OCI-LY3 (cell line): ENCODE results near the gene DMBX1.

Experiments
- H2AFZ ChIP-seq: fragments of 200-600, 300-600 bp; shearing (Covaris generic); 2 replicates; pipeline ENCODE4 v1.6.0; 2014; ENCODE audit warnings: antibody characterized with exemption, low read depth, low read length
- H3K27ac ChIP-seq: fragments of 200-600, 300-600 bp; sonication (generic); 2 replicates; pipeline ENCODE4 v1.5.1; 2014; ENCODE audit warnings: mild to moderate bottlenecking, low read length, moderate library complexity, mixed read lengths
- H3K27me3 ChIP-seq: fragments of 200-600, 300-600 bp; sonication (generic); 2 replicates; pipeline ENCODE4 v1.6.1; 2014; ENCODE audit warnings: low read depth, low read length, mixed read lengths
- H3K36me3 ChIP-seq: fragments of 200-600, 300-600 bp; sonication (generic); replicated peaks from 2 replicates; pipeline ENCODE3; 2014; ENCODE audit warnings: low read depth, low read length, mixed read lengths
- H3K4me1 ChIP-seq: fragments of 300-600, 200-600 bp; sonication (generic); 2 replicates; pipeline ENCODE4 v1.6.1; 2014; ENCODE audit warnings: low read length, mixed read lengths
- H3K4me2 ChIP-seq: fragments of 200-600, 300-600 bp; sonication (generic); 2 replicates; pipeline ENCODE4 v1.6.1; 2014; ENCODE audit warnings: low read length, mixed read lengths
- H3K4me3 ChIP-seq: fragments of 300-600, 200-600 bp; sonication (generic); 2 replicates; pipeline ENCODE4 v1.5.1; 2014; ENCODE audit warnings: antibody characterized with exemption, mild to moderate bottlenecking, low read length, moderate library complexity
- H3K79me2 ChIP-seq: fragments of 300-600, 200-600 bp; shearing (Covaris generic); 2 replicates; pipeline ENCODE4 v1.6.1; 2014; ENCODE audit warnings: mild to moderate bottlenecking, low read length, mixed read lengths
- H3K9ac ChIP-seq: fragments of 300-600, 200-600 bp; shearing (Covaris generic); 2 replicates; pipeline ENCODE4 v1.6.0; 2014; ENCODE audit warnings: mild to moderate bottlenecking, low read length, moderate library complexity
- H3K9me3 ChIP-seq: fragments of 200-600, 300-600 bp; shearing (Covaris generic); 2 replicates; pipeline ENCODE4 v1.6.1; 2014; ENCODE audit warnings: low read length, mixed read lengths; ENCODE audit not compliant: insufficient read depth
- H4K20me1 ChIP-seq: fragments of 200-600, 300-600 bp; sonication (generic); 2 replicates; pipeline ENCODE4 v1.6.1; 2016; ENCODE audit warnings: low read length, mixed read lengths; ENCODE audit not compliant: insufficient read depth
- EZH2phosphoT487 ChIP-seq: fragments of 200-600 bp; shearing (Covaris generic); IDR thresholded peaks from 2 replicates; pipeline ENCODE4 v1.6.1; 2018; ENCODE audit warnings: antibody characterized with exemption, mixed run types, low read depth
- TF ChIP-seq, protein P1 (sequence below): fragments of 200-600, 300-600 bp; sonication (generic); IDR thresholded peaks from 2 replicates; pipeline ENCODE4 v1.5.1; 2014; ENCODE audit warnings: antibody characterized with exemption, low read length, low read depth

The DMBX1 gene

DNA sequence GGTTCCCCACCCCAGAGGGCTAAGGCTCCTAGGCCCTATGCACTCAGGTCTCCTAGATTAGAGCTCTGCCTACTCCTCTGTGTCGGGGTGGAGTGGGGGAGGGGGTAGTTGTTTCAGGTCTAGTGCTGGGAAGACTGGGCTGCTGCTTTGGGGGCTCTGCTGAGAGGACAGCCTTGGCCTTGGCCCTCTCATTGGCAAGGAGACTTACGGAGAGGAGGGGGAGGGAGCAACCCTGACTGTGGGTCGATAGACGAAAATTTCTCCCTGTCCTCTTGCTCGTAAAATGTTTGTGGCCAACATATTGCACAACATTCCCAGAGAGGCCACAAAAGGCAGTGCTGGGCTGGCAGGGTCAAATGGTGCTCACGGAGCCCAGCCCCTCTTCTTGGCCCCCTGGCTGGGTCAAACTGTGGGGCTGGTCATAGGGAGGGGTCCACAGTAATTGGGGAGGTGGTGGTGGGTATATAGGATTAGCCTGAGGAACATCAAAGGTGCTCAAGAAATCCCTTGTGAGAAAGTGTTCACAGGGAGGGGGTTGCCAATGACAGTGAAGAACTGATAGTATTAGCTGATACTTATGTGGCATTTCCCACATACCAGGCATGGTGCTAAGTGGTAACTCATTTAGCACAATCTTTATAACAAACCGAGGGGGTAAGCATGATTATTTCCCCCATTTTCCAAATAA is 8.5 kb upstream of the DMBX1 start:
- Histone ChIP-seq H3K9ac (no peak overlapping the region), H3K9me3 (no peaks in the 10 kb centered on the region), H3K27ac (no peak overlapping the region), H3K4me3 (no peak overlapping the region), H2AFZ (no peak overlapping the region), H3K79me2 (no peaks in the 10 kb centered on the region), H3K4me2 (no peak overlapping the region), H4K20me1 (no peaks in the 10 kb centered on the region), H3K36me3 (no peaks in the 10 kb centered on the region), H3K4me1 (0 out of 2 replicates have a peak, but pooled peaks cover 2% of the 10 kb centered on the region), H3K27me3 (no peaks in the 10 kb centered on the region)
- no peak for TF ChIP-seq EZH2phosphoT487
- TF ChIP-seq, protein P1, sequence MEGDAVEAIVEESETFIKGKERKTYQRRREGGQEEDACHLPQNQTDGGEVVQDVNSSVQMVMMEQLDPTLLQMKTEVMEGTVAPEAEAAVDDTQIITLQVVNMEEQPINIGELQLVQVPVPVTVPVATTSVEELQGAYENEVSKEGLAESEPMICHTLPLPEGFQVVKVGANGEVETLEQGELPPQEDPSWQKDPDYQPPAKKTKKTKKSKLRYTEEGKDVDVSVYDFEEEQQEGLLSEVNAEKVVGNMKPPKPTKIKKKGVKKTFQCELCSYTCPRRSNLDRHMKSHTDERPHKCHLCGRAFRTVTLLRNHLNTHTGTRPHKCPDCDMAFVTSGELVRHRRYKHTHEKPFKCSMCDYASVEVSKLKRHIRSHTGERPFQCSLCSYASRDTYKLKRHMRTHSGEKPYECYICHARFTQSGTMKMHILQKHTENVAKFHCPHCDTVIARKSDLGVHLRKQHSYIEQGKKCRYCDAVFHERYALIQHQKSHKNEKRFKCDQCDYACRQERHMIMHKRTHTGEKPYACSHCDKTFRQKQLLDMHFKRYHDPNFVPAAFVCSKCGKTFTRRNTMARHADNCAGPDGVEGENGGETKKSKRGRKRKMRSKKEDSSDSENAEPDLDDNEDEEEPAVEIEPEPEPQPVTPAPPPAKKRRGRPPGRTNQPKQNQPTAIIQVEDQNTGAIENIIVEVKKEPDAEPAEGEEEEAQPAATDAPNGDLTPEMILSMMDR, result no peak

DNA sequence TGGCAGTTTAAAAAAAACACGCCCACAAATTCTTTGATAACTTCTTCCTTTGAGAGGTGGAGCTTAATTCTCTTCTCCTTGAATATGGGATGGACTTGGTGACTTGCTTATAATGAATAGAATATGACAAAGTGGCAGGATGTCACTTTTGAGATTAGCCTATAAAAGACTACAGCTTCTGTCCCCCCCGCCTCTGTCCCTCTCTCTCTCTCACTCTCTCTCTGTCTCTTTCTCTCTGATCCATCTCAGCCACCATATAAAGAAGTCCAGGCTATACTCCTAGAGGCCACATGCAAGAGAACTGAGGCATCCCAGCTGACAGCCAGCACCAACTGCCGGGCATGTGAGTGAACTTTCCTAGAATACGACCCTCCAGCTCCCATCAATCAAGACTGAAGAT is 7.7 kb upstream of the DMBX1 start:
- H3K27me3 ChIP-seq, result no peaks in the 10 kb centered on the region

DNA sequence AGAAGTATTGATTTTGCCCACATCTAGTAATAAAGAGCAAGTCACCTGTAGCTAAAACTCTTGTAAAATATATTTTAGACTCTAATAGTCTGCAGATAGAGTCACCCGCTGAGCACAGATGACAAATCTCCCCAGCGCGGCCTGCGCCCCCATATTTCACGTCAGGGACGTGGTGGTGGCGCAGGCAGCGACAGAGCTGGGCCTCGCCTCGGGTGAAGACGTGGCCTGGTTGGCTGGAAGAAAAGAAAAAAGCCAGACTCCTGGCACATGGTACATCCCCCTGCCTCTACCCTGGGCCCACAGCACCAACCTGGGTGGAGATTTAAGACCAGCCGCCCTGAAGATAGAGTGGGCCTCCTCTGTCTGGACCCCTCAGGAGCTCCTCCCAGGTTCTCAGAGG is 6.0 kb upstream of the DMBX1 start:
- no peak overlapping the region for H3K9ac ChIP-seq
- no peaks in the 10 kb centered on the region for H3K36me3 ChIP-seq
- H3K27ac ChIP-seq, result no peak overlapping the region
- TF ChIP-seq, protein P1, result no peak
- H2AFZ ChIP-seq, result no peak overlapping the region
- no peak overlapping the region for H3K4me2 ChIP-seq
- H3K4me1 ChIP-seq, result no peaks in the 10 kb centered on the region
- no peaks in the 10 kb centered on the region for H3K79me2 ChIP-seq
- no peaks in the 10 kb centered on the region for H4K20me1 ChIP-seq
- no peaks in the 10 kb centered on the region for H3K27me3 ChIP-seq
- H3K9me3 ChIP-seq, result no peaks in the 10 kb centered on the region
- H3K4me3 ChIP-seq, result no peak overlapping the region

More for the DNA sequence above, 7.7 kb upstream of the DMBX1 start:
- Histone ChIP-seq H2AFZ (no peak overlapping the region), H4K20me1 (no peaks in the 10 kb centered on the region), H3K36me3 (no peaks in the 10 kb centered on the region), H3K4me1 (0 out of 2 replicates have a peak, but pooled peaks cover 2% of the 10 kb centered on the region), H3K27ac (no peak overlapping the region), H3K4me3 (no peak overlapping the region), H3K79me2 (no peaks in the 10 kb centered on the region), H3K9me3 (no peaks in the 10 kb centered on the region), H3K9ac (no peak overlapping the region), H3K4me2 (no peak overlapping the region)
- TF ChIP-seq EZH2phosphoT487, result no peak
- TF ChIP-seq, protein P1, result no peak

DNA sequence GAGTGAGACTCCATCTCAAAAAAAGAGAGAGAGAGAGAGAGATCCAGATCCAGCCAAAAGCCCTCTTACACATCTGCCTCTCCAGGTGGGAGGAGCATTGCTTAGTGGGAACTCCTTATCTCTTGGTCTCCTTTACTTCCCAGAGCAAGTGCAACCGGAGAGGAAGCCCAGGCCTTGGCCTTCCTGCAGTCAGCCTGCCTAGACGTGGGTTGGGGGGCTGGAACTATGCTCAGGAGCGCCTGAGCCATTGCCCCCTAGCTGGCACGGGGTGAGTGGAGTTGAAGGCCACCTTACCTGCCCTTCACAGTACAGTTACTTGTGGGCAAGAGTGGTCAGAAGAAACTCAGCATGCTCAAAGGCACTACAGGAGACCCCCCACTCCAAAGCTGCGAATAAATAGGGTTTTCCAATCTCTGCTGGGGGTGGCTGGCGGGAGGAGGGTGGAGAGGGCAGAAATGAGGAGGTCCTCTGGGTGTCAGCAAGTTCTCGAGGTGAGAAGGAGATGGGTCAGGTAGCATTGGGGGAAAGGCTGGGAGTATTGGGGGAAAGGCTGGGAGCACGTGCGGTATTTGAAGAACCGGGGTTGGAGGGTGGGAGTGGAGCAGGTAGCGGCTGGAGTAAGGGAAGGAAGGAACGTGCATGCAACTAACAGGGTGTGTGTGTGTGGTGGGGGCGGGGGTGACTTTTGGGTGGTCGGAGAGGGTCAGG is 4.7 kb upstream of the DMBX1 start:
- no peaks in the 10 kb centered on the region for H3K9me3 ChIP-seq
- H3K27ac ChIP-seq, result no peak overlapping the region
- no peaks in the 10 kb centered on the region for H3K4me1 ChIP-seq
- H2AFZ ChIP-seq, result no peak overlapping the region
- no peak overlapping the region for H3K9ac ChIP-seq
- H4K20me1 ChIP-seq, result no peaks in the 10 kb centered on the region
- H3K4me3 ChIP-seq, result no peak overlapping the region
- no peaks in the 10 kb centered on the region for H3K36me3 ChIP-seq
- no peaks in the 10 kb centered on the region for H3K79me2 ChIP-seq
- no peak overlapping the region for H3K4me2 ChIP-seq
- TF ChIP-seq, protein P1, result no peak
- TF ChIP-seq EZH2phosphoT487, result no peak
- no peaks in the 10 kb centered on the region for H3K27me3 ChIP-seq
